C1 segment of cervical spinal cord (tissue), 14 donors: ENCODE results near the gene PPP1R3G.
A peak's percentile ranks its signal among the peaks of the same experiment; 100 is the strongest.

Experiments used
- DNase-seq, 14 donors: peaks; one replicate each; lab custom pipeline; 2025; lab: John Stamatoyannopoulos, UW

PPP1R3G gene

DNA sequence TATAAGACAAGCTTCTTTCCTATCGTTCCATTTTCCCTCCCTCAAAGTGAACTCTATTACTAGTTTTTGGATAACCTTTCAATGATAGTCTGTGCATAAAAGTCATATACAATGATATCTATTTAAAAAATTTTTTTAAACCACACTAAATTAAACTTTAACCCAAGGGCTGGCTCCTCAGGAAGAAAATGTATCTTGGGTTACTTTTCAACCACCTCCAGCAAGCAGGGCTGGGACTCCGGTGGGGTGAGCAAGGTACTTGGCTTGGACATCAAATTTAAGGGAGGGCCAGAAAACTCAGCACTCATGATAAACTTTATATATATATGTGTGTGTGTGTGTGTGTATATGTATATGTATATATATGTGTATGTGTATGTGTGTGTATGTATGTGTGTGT lies 13.9 kb upstream of the PPP1R3G start:
- no peak for DNase-seq

DNA sequence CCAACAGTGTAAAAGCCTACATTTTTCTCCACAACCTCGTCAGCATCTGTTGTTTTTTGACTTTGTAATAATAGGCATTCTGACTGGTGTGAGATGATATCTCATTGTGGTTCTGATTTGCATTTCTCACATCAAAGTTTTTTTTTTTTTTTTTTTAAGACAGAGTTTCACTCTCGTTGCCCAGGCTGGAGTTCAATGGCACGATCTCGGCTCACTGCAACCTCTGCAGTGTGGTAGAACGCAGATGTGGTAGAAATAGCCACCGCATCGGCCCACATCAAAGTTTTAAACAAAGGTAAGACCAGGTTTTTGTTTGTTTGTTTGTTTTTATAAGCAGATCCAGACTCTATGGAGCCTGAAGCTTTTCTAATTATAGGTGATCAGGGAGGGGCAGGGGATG lies 12.7 kb upstream of the PPP1R3G start:
- DNase-seq, result no peak

GRCh38 chr6:5073992-5074391 lies 11.1 kb upstream of the PPP1R3G start:
- DNase-seq, result no peak

DNA sequence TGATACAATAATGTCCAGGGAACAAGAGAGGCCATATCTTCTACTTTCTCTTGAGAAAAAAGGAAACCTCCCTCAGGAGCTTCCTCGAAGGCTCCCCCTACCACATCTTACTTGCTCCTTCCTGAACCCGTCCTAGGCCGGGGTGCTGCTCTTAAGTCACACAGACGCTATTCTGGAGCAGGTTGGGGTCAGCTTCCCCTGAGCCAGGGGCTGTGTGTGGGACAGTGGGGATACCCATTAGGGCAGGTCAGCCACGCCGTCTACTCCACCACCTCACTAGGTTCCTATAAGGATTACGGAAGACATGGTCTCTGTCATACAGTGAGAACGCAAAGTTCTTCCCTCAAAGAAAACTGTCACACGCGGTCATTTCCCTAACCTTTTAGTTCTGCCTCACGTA lies 8.2 kb upstream of the PPP1R3G start:
- no peak for DNase-seq

DNA sequence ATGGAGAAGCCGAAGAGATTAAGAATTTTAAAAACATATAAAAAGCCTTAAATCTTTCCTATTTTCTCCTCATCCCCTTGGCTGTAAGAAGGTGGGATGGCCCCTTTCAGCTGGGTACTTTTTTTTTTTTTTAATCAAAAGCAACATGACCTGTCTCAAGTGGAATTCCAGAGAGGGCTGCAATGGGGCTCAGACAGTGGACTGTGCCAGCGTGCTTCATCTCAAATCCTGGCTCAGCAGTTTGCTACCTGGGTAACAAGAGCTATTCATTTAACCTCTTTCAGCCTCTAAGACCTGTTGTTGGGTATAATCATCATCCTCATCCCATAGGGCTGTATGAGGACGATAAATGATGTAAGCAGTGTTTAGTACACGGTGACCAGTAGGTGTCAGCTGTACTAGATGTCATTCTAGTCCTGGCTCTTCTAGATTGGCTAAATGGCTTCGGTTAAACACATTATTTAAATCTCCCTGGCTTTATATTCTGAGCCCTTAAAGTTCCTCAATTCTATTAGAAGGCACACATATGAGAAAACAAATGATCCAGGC lies 6.9 kb upstream of the PPP1R3G start:
- DNase-seq, result no peak

- DNase-seq, result no peak
Measured at GRCh38 chr6:5079692-5080091, 5.4 kb upstream of the PPP1R3G start.

DNA sequence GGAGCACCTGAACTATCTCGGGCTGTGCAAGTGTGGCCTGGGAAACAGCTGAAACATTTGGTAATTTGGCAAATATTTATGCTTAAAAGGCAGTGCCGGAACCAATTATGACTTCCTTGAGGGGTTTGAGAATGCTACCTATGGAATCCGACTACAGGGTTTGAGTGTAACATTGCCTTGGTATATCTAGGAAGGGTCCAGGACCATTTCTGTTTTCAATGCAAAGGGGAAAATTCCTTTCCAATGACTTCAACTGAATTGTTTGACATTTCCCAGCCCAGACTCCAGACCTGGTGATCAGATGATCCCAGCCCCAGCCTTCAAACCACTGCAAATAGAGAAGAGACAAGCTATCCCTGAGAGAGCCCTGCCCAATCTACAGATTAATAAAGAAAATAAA lies 4.6 kb upstream of the PPP1R3G start:
- no peak for DNase-seq

GRCh38 chr6:5081182-5081581 lies 4.0 kb upstream of the PPP1R3G start:
- DNase-seq, result no peak

DNA sequence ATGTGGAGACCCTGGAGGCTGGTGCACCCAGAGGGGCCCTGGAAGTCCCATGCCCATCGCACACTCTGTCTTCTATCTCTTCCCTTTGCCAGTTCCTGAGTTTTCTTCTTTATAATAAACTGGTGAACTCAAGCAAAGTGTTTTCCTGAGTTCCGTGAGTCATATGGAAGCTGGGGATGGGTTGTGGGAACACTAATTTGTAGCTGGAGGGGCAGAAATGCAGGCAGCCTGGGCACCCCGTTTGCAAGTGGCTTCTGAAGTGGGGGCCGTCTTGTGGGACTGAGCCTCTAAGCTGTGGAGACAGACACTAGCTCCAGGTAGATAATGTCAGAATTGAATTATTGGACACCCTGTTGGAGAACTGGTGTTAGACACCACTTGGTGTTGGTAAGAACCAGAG lies 3.2 kb upstream of the PPP1R3G start:
- no peak for DNase-seq

DNA sequence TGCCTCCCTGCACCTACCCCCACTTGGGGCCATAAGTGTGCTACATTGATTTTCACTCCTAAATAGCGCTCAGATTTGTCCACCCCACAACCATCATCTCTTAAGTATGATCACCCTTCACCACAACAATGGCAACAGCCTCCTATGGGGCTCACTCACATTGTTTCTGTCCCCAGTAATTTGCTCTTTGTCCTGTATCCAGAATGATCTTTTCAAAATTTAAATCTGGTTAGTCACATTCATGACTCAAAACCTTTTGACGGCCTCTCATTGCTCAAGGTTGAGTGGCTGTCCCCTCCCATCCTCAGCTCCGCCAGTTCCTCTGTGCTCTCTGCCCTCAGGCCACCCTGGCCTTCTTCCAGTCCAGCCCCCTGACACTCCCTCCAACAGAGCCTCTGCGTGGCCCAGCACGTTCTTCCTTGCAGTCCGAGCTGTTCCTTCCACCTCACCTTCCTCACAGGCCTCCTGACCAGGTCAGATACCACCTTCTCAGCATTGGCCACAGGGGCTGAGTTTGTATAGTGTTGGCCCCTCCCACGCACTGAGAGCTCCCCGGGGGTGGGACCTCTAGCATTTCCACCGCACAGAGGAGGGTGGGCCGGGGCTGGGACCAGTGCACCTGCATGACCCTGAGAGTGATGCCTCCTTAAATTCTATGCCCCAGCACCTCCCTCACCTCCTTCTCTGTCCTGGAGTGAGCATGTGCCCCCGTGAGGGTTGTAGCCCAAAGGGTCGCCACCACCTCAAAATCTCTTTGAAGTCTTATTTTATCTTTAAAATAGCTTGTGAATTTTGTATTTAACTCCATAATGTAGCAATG lies 2.4 kb upstream of the PPP1R3G start:
- no peak for DNase-seq

- DNase-seq, result no peak
Measured at GRCh38 chr6:5083307-5083583, 1.9 kb upstream of the PPP1R3G start.

DNA sequence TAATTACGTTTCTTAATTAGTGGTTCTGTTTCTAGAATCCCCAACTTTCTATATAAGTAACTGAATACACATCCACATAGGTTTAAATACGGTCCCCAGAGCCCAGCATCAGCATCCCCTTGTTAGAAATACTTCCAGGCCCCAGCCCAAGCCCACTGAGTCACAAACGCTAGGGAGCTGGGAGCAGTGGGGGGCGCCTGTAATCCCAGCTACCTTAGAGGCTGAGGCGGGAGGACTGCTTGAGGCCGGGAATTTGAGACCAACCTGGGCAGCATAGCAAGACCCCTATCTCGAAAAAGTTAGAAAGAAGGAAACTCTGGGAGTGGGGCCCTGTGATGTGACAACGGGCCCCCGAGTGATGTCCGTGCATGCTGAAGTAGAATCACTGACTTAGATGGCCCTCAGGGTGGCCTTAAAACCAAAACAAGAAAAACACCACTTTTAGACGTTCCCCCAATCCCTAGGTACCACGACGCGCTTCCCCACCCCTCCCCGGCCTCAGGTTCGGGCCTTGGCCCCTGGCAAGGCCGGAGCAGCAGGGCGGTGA lies 1.3 kb upstream of the PPP1R3G start:
- no peak for DNase-seq

- peak in 5 of 14 donors; percentile 33 to 57 (median 35) for DNase-seq
Measured at GRCh38 chr6:5084360-5084780, 771 bp upstream of the PPP1R3G start.

GRCh38 chr6:5085648-5086293 lies 630 bp downstream of the PPP1R3G start:
- DNase-seq, result peak in 2 of 14 donors; percentile 18 to 27

DNA sequence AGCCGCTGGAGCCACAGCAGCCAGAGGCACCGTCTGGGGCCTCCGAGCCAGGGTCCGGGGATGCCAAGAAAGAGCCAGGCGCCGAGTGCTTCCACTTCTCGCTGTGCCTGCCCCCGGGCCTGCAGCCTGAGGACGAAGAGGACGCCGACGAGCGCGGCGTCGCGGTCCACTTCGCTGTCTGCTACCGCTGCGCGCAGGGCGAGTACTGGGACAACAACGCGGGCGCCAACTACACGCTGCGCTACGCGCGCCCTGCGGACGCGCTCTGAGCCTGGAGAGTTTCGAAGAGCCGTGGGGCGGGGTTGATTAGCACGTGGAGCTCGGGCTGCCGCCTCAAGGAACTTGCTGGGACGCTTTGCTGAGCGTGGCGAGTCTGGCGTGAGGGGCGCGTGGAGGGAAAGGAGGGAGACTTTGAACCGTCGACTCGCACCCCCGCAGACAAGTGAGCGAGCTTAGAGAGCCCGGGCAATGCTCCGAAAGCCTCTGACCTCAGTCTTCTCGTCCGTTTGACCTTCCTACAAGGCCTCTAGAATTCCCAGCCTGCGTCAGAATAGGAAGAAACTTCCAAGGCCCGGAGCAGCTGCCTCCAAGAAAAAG lies 1.3 kb downstream of the PPP1R3G start:
- peak in 1 of 14 donors; percentile 4 for DNase-seq

DNA sequence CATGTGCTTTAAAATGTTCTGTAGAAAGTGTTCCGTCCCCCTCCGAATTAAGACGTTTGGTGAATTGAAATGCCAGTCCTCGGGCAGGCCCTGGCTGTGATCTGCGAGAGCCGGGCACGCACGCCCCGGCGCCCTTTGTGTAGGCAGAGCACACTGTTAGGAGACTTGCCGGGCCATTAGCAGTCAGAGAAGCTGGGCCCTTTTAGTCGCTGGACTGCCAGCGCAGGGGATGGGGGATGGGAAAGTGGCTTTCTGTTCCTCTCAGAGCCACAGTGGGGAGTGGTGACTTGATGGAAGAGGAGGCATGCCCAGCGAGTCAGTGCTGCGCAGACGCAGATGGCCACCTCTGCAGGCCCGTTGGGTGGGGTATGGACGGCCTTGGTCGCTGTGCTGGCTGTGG lies 2.2 kb downstream of the PPP1R3G start:
- peak in 12 of 14 donors; percentile 14 to 74 (median 51) for DNase-seq

GRCh38 chr6:5088780-5089179 lies 3.6 kb downstream of the PPP1R3G start:
- no peak for DNase-seq

DNA sequence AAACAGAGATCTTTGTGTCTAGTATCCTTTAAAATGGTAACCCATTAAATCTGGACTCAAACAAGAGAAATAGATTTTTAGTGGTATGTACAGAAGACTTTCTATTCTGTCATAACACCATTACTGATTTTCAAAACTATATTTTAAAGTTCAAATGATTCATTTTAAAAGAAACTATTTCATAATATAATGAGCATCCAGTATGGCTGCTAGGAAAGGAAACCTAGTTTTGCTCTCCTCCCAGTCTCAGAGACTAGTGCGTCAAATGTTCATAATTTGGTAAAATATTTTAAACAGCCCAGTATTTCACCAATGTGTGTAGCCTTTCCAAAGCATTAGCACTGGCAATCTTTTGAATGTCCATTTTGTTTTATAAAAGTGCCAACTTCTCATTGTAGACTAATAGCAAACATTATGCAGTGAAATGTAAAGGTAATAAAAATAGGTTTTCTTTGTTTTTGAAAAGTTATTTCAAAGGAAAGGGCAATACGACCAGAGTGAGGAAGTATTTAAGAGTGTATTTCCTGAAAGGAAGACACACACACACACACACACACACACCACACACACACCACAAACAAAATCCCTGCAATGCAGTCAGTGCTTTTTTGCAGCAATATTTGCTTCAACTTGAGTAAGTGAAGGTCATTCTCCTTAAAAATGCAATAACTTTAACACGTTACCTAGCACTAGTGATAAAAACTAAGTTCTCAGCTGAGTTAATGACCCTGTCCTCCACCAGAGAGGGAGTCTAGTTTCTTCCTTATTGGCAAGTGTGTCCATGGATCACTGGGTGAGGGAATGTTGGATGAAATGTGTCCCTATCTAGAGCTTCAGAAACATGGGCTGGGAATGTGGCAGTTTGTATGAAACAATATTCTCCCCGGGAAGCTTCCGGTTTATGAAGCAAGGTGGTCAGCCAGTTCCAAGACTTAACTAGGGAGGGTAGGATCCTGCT lies 4.6 kb downstream of the PPP1R3G start:
- no peak for DNase-seq

DNA sequence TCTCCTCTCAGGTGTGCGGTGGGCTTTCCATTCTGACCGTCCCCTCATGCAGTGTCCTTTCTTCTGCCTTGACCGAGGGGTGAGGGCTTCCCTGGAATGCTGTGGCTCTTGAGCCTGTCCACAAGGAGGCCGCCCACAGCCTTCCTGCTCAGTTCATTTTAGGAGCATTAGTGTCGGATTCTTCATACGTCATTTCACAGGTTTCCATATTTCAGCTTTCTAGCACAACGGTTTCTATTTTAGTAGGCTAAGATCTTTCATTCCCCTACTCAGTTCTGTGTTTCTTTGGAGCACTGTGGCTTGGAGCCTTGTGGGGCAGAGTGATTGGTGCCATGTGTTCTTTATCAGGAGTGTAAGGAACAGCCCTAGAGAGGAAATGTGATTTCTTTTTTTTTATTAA lies 5.5 kb downstream of the PPP1R3G start:
- no peak for DNase-seq

DNA sequence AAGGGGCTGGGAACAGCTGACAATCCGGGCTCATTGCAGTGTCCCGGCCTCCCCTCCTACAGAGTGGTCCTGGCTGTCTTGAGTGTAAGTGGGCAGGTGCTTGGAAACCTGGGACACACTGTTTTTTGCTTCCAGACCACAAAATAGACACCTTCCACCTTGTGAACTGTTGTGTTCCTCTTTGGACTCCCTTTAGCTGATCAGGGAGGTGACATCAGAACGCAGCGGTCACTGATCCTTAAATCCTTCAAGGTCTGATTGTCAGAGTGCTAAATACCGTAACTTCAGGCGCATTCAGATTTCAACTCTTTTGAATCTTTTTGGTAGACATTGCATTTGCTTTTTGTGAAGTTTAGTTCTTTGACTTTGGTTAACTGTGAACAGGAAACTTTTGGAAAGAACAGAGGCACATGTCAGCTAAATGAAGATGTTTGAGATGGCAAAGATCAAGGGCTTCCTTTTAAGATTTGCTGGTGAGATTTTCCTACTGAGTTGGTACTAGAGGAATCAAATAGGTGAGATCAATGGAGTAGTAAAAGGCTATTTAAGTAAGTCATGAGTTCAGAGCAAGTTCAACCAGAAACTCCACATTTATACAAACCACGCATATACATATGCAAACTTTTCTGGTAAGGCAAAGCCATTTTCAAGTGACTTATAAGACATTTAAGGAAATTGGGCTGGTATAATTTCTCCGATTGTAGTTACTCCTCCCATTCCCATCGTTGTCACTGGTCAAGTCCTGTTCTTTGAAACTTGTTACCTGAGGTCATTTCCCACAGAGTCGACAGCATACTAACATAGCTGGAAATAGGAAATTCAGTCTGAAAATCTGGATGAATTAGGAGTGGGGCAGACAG lies 6.3 kb downstream of the PPP1R3G start:
- no peak for DNase-seq
